Fibroblast of lung (primary cell): ENCODE results near the gene PCDHGC3.

Experiments
- CTCF ChIP-seq, 2 donors: IDR thresholded peaks in 1 of 2; conservative IDR thresholded peaks in 1 of 2; 1 replicate in 1 of 2; 2 replicates in 1 of 2; pipeline ENCODE4 v1.5.1; 2011 to 2012; ENCODE audit warnings: low read length in 2 of 2, control low read depth in 1 of 2, inconsistent platforms in 1 of 2, low read depth in 1 of 2, mild to moderate bottlenecking in 1 of 2
- EZH2 ChIP-seq: IDR thresholded peaks from 2 replicates; pipeline ENCODE4 v1.5.1; 2012; ENCODE audit warnings: low read length, control low read depth, mild to moderate bottlenecking; ENCODE audit errors: missing control alignments

GRCh38 chr5:141521244-141521781 is 45.5 kb downstream of the PCDHGC3 start:
- TF ChIP-seq CTCF (conservative IDR thresholded peaks at IDR 0.05 in 1 of 2, IDR thresholded peaks at IDR 0.05 in 1 of 2; ENCODE audit: low read depth in 1 of 2, low read length in 2 of 2) (no peak), EZH2 (no peak)
